Breast epithelium (tissue), 3 donors: Measurements from ENCODE around the gene TSHZ3.

Experiments used
- CTCF ChIP-seq, 3 donors: fragments of 450-650 bp; IDR thresholded peaks; one replicate each; pipeline ENCODE4 v1.5.1; 2016 to 2017; ENCODE audit warnings: antibody characterized with exemption in 3 of 3, mild to moderate bottlenecking in 3 of 3, moderate library complexity in 3 of 3
- POLR2A ChIP-seq: fragments of 450-650 bp; IDR thresholded peaks from one replicate; pipeline ENCODE4 v1.6.1; 2016; ENCODE audit warnings: antibody characterized with exemption, mild to moderate bottlenecking, moderate library complexity
- POLR2AphosphoS5 ChIP-seq, 3 donors: sonication (generic); formaldehyde crosslinking; IDR thresholded peaks; one replicate each; pipeline ENCODE4 v1.6.1; 2017; ENCODE audit warnings: antibody characterized with exemption in 3 of 3

- TF ChIP-seq POLR2AphosphoS5 (IDR thresholded peaks at IDR 0.05) (no peak), POLR2A (no peak), CTCF (IDR thresholded peaks at IDR 0.05) (no peak)
Observed at GRCh38 chr19:31268751-31269383, 80.4 kb downstream of the TSHZ3 start.
